ENCODE data around the gene FAM219B. TPM values are rescaled to one million over a fixed set of nuclear protein-coding genes. Genes with fewer than 3 reads are reported as not detected.
A peak's percentile ranks its signal among the peaks of the same experiment; 100 is the strongest.
"Not testable (repeated sequence)": the region's sequence is repeated elsewhere in the genome, so short reads cannot be mapped to it uniquely, and the experiment has no call there.

FAM219B gene
- total RNA-seq, 4 donors from 2014 or later, result 28.2 to 32.9 (median 31.2) TPM

GRCh38 chr15:74889390-74889882 lies 17.2 kb downstream of the FAM219B start:
- Histone ChIP-seq H3K4me1 (peaks cover 25 to 28% of the 10 kb centered on the region in 2 donors), H3K27ac (peak overlapping the region; percentile 88 to 96 (median 92)), H3K9me3 (no peaks in the 10 kb centered on the region), H3K27me3 (no peaks in the 10 kb centered on the region), H3K36me3 (peaks cover 0 to 13% of the 10 kb centered on the region in 2 donors), H3K4me3 (peak overlapping the region; percentile 88 to 100 (median 92))
- peak; percentile 22 to 32 for ATAC-seq
- TF ChIP-seq CTCF (IDR thresholded peaks at IDR 0.05 in 4 of 5, conservative IDR thresholded peaks at IDR 0.05 in 1 of 5), result no peak
- intact Hi-C loops (cut with DNase I; ENCODE audit: low total_unique reads) (no loop called here), in situ Hi-C loops (cut with MboI; ENCODE audit: low sequenced_read_pairs in 4 of 4) (no loop called here)
- DNase-seq, result no peak

GRCh38 chr15:74888716-74889115 lies 17.9 kb downstream of the FAM219B start:
- no peaks in the 10 kb centered on the region for H3K27me3 ChIP-seq
- no peak overlapping the region for H3K4me3 ChIP-seq
- no peak for ATAC-seq
- in situ Hi-C loops (cut with MboI; ENCODE audit: low sequenced_read_pairs in 4 of 4), result no loop called here
- H3K4me1 ChIP-seq, result peaks cover 25 to 28% of the 10 kb centered on the region in 2 donors
- no peak for DNase-seq
- H3K36me3 ChIP-seq, result peaks cover 0 to 12% of the 10 kb centered on the region in 2 donors
- H3K27ac ChIP-seq, result peak overlapping the region in 1 of 4 donors; percentile 96
- TF ChIP-seq POLR2A (IDR thresholded peaks at IDR 0.05), result no peak
- no peak for TF ChIP-seq CTCF (IDR thresholded peaks at IDR 0.05 in 4 of 5, conservative IDR thresholded peaks at IDR 0.05 in 1 of 5)
- no peaks in the 10 kb centered on the region for H3K9me3 ChIP-seq
- intact Hi-C loops (cut with DNase I; ENCODE audit: low total_unique reads), result no loop called here

DNA sequence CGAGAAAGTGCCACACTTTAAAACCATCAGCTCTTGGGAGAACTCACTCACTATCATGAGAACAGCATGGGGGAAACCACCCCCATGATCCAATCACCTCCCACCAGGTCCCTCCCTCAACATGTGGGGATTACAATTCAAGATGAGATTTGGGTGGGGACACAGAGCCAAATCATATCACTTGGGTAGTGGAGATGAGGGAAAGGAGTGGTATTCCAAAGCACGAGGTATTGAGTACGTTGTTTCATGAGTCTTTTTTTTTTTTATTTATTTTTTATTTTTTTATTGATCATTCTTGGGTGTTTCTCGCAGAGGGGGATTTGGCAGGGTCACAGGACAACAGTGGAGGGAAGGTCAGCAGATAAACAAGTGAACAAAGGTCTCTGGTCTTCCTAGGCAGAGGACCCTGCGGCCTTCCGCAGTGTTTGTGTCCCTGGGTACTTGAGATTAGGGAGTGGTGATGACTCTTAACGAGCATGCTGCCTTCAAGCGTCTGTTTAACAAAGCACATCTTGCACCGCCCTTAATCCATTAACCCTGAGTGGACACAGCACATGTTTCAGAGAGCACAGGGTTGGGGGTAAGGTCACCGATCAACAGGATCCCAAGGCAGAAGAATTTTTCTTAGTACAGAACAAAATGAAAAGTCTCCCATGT lies 19.0 kb downstream of the FAM219B start:
- in situ Hi-C loops (cut with MboI; ENCODE audit: low sequenced_read_pairs in 4 of 4); DNase-seq; H3K27me3 ChIP-seq; H3K4me3 ChIP-seq; H3K27ac ChIP-seq; H3K36me3 ChIP-seq; intact Hi-C loops (cut with DNase I; ENCODE audit: low total_unique reads); H3K9me3 ChIP-seq; ATAC-seq: not testable (repeated sequence)
- peaks cover 25 to 28% of the 10 kb centered on the region in 2 donors for H3K4me1 ChIP-seq

DNA sequence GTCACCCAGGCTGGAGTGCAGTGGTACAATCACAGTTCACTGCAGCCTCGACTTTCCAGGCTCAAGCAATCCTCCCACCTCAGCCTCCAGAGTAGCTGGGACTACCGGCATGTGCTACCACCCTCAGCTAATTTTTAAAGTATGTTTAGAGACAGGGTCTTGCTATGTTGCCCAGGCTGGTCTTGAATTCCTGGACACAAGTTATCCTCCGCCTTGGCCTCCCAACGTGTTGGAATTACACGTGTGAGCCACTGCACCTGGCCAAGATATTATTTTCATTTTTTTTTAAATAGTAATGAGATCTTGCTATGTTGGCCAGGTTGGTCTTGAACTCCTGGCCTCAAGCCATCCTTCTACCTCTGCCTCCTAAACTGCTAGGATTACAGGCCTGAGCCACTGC lies 21.2 kb downstream of the FAM219B start:
- no peaks in the 10 kb centered on the region for H3K36me3 ChIP-seq
- no peak overlapping the region for H3K27ac ChIP-seq
- no peak overlapping the region for H3K4me3 ChIP-seq
- H3K9me3 ChIP-seq, result no peaks in the 10 kb centered on the region
- peaks cover 10 to 14% of the 10 kb centered on the region in 2 donors for H3K4me1 ChIP-seq
- TF ChIP-seq POLR2A (IDR thresholded peaks at IDR 0.05) (no peak), CTCF (IDR thresholded peaks at IDR 0.05 in 4 of 5, conservative IDR thresholded peaks at IDR 0.05 in 1 of 5) (no peak)
- intact Hi-C loops (cut with DNase I; ENCODE audit: low total_unique reads) (no loop called here), in situ Hi-C loops (cut with MboI; ENCODE audit: low sequenced_read_pairs in 4 of 4) (no loop called here)
- no peaks in the 10 kb centered on the region for H3K27me3 ChIP-seq
- DNase-seq, result no peak
- ATAC-seq, result no peak

DNA sequence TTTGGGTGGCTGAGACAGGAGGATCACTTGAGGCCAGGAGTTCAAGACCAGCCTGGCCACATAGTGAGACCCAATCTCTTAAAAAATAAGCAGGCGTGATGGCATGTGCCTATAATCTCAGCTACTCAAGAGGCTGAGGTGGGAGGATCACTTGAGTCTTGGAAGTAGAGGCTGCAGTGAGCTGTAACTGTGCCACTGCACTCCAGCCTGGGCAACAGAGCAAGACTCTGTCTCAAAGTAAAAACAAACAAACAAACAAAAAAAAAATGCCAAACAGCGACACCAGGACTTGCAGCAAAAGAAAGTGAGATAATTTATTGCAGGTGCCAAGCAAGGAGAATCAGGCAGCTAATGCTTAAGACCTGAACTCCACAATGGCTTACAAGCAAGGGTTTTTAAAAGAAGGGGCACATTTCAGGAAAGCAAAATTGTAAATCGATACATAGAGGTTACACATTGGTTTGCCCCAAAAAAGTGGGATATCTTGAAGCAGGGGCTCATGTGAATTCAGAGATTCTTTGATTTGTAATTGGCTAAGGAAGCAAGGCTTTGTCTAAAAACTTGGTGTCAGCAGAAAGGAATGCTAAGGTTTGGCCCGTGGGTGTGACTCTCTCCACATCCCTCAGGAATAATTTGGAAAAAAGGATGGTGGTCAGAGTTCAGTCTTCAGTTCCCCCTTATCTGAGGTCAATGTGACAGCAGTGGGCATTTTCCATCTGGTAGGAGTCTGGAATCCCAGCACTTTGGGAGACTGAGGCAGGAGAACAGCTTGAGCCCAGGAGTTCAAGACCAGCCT lies 22.0 kb downstream of the FAM219B start:
- TF ChIP-seq POLR2A (IDR thresholded peaks at IDR 0.05) (no peak), CTCF (IDR thresholded peaks at IDR 0.05 in 4 of 5, conservative IDR thresholded peaks at IDR 0.05 in 1 of 5) (no peak)
- Histone ChIP-seq H3K4me1 (peaks cover 8 to 9% of the 10 kb centered on the region in 2 donors), H3K9me3 (no peaks in the 10 kb centered on the region), H3K36me3 (no peaks in the 10 kb centered on the region), H3K27me3 (no peaks in the 10 kb centered on the region), H3K27ac (no peak overlapping the region), H3K4me3 (no peak overlapping the region)
- no peak for DNase-seq
- no peak for ATAC-seq
- in situ Hi-C loops (cut with MboI; ENCODE audit: low sequenced_read_pairs in 4 of 4), result no loop called here
- intact Hi-C loops (cut with DNase I; ENCODE audit: low total_unique reads), result no loop called here

All from gastrocnemius medialis (tissue), 4 donors.